GM23248 (cell line): ENCODE data around the gene BCL2L11. TPM values are rescaled to one million over a fixed set of nuclear protein-coding genes. Genes with fewer than 3 reads are reported as not detected.

Source experiments
- DNase-seq: peaks from one replicate; pipeline ENCODE4 v3.0.0-alpha.2; 2015
- H2AFZ ChIP-seq: fragments of 200-600 bp; sonication (generic); 2 replicates; pipeline ENCODE4 v1.6.1; 2016; ENCODE audit warnings: antibody characterized with exemption
- H3F3A ChIP-seq: fragments of 200-600 bp; sonication (generic); 2 replicates; pipeline ENCODE4 v1.6.1; 2016; ENCODE audit warnings: mild to moderate bottlenecking, antibody characterized with exemption, mixed run types; ENCODE audit not compliant: insufficient read depth
- H3K27ac ChIP-seq: fragments of 200-600 bp; sonication (generic); 2 replicates; pipeline ENCODE4 v1.5.1; 2016; ENCODE audit warnings: mild to moderate bottlenecking
- H3K27me3 ChIP-seq: fragments of 200-600 bp; sonication (generic); replicated peaks from 2 replicates; pipeline ENCODE4 v1.6.1; 2016; ENCODE audit warnings: mild to moderate bottlenecking; ENCODE audit not compliant: insufficient read depth
- H3K36me3 ChIP-seq: fragments of 200-600 bp; sonication (generic); 2 replicates; pipeline ENCODE4 v1.6.1; 2016; ENCODE audit warnings: low read depth, mild to moderate bottlenecking
- H3K4me1 ChIP-seq: fragments of 200-600 bp; sonication (generic); 2 replicates; pipeline ENCODE4 v1.6.1; 2016; ENCODE audit warnings: mild to moderate bottlenecking; ENCODE audit not compliant: insufficient read depth
- H3K4me2 ChIP-seq: fragments of 200-600 bp; sonication (generic); one replicate; pipeline ENCODE4 v1.6.1; 2016; ENCODE audit warnings: mild to moderate bottlenecking; ENCODE audit not compliant: unreplicated experiment
- H3K4me3 ChIP-seq: fragments of 200-600 bp; sonication (generic); 2 replicates; pipeline ENCODE4 v1.5.1; 2016; ENCODE audit warnings: mild to moderate bottlenecking
- H3K79me2 ChIP-seq: fragments of 200-600 bp; sonication (generic); 2 replicates; pipeline ENCODE4 v1.6.1; 2016; ENCODE audit warnings: mild to moderate bottlenecking; ENCODE audit not compliant: insufficient read depth
- H3K9ac ChIP-seq: fragments of 200-600 bp; sonication (generic); 2 replicates; pipeline ENCODE4 v1.6.1; 2016; ENCODE audit warnings: mild to moderate bottlenecking
- H3K9me2 ChIP-seq: fragments of 200-600 bp; sonication (generic); 2 replicates; pipeline ENCODE4 v1.6.1; 2016; ENCODE audit warnings: mixed run types, mild to moderate bottlenecking, moderate library complexity; ENCODE audit not compliant: insufficient read depth
- H3K9me3 ChIP-seq: fragments of 200-600 bp; sonication (generic); one replicate; pipeline ENCODE4 v1.6.1; 2017; ENCODE audit warnings: low read depth
- H4K20me1 ChIP-seq: fragments of 200-600 bp; sonication (generic); 2 replicates; pipeline ENCODE4 v1.6.0; 2016; ENCODE audit not compliant: insufficient read depth
- EZH2 ChIP-seq: fragments of 200-600 bp; sonication (generic); IDR thresholded peaks from 2 replicates; pipeline ENCODE4 v1.6.1; 2018; ENCODE audit warnings: antibody characterized with exemption, mild to moderate bottlenecking; ENCODE audit not compliant: insufficient read depth, poor library complexity, severe bottlenecking
- EZH2phosphoT487 ChIP-seq: fragments of 200-600 bp; sonication (generic); IDR thresholded peaks from 2 replicates; pipeline ENCODE4 v1.6.1; 2018; ENCODE audit warnings: antibody characterized with exemption, moderate library complexity, mild to moderate bottlenecking, low read depth; ENCODE audit not compliant: insufficient read depth
- WGBS, 2 experiments: methylation state at CpG; one replicate each; pipeline ENCODE4 v1.1.6; 2015 to 2017; ENCODE audit warnings: low lambda C conversion rate in 2 of 2, low coverage in 1 of 2; ENCODE audit errors: missing lambda C conversion rate in 2 of 2; 5-methylcytosine and 5-hydroxymethylcytosine counted together
- in situ Hi-C: fragments of 300-500 bp; cut with MboI; formaldehyde crosslinking; loops from 2 replicates; pipeline ENCODE4 v1.15.0; 2020
- polyA plus RNA-seq: library from polyadenylated mRNA; unstranded; fragments of >200 nt; fragmentation: Nextera tagmentation; extraction: Ambion mirVana; gene quantifications from 2 replicates; pipeline ENCODE4 v1.2.1, GENCODE V29; 2016
- total RNA-seq: library from RNA; depleted of rRNA; stranded (reverse); fragments of >200 nt; shearing (Covaris generic); gene quantifications from 2 replicates; pipeline ENCODE4 v1.2.3, GENCODE V29; 2014

BCL2L11 gene
- total and polyA plus RNA-seq, 2 experiments from 2014 or later = 0.22 to 0.55 TPM

- Histone ChIP-seq H3F3A (peaks cover 9% of the 10 kb centered on the region; the same call in 1 of the 2 replicates), H3K27ac (no peak overlapping the region), H3K4me2 (no peak overlapping the region), H4K20me1 (no peaks in the 10 kb centered on the region), H3K27me3 (no peaks in the 10 kb centered on the region), H2AFZ (no peak overlapping the region), H3K4me1 (peaks cover 25% of the 10 kb centered on the region), H3K36me3 (no peaks in the 10 kb centered on the region), H3K9me2 (no peaks in the 10 kb centered on the region), H3K9ac (no peak overlapping the region), H3K79me2 (no peaks in the 10 kb centered on the region), H3K9me3 (no peaks in the 10 kb centered on the region), H3K4me3 (no peak overlapping the region)
- no peak for DNase-seq
- WGBS, 2 experiments = 83 to 89% methylated on average over 12 of the region's 12 CpGs
- in situ Hi-C loops = no loop called here
- TF ChIP-seq EZH2 = no peak
- no peak for TF ChIP-seq EZH2phosphoT487
Measured at GRCh38 chr2:111161971-111162370, 41.3 kb downstream of the BCL2L11 start.

- Histone ChIP-seq H3F3A (peaks cover 10% of the 10 kb centered on the region; the same call in 1 of the 2 replicates), H3K27ac (no peak overlapping the region), H3K9me2 (no peaks in the 10 kb centered on the region), H2AFZ (no peak overlapping the region), H4K20me1 (no peaks in the 10 kb centered on the region), H3K4me2 (no peak overlapping the region), H3K27me3 (no peaks in the 10 kb centered on the region), H3K9ac (no peak overlapping the region), H3K4me3 (no peak overlapping the region), H3K79me2 (no peaks in the 10 kb centered on the region), H3K9me3 (no peaks in the 10 kb centered on the region), H3K36me3 (no peaks in the 10 kb centered on the region), H3K4me1 (peaks cover 26% of the 10 kb centered on the region)
- DNase-seq = no peak
- in situ Hi-C loops = no loop called here
- WGBS, 2 experiments = 94 to 95% methylated on average over 12 of the region's 12 CpGs
- no peak for TF ChIP-seq EZH2
- no peak for TF ChIP-seq EZH2phosphoT487
Measured at GRCh38 chr2:111162718-111163331, 42.1 kb downstream of the BCL2L11 start.

- Histone ChIP-seq H3K9me3 (no peaks in the 10 kb centered on the region), H4K20me1 (no peaks in the 10 kb centered on the region), H3K4me2 (no peak overlapping the region), H3F3A (peaks cover 15% of the 10 kb centered on the region; the same call in 1 of the 2 replicates), H3K27ac (no peak overlapping the region), H3K9me2 (no peaks in the 10 kb centered on the region), H3K4me3 (no peak overlapping the region), H3K79me2 (no peaks in the 10 kb centered on the region), H3K27me3 (no peaks in the 10 kb centered on the region), H3K9ac (no peak overlapping the region), H3K4me1 (peaks cover 31% of the 10 kb centered on the region), H3K36me3 (no peaks in the 10 kb centered on the region), H2AFZ (no peak overlapping the region)
- DNase-seq = no peak
- 91 to 92% methylated on average over 12 of the region's 12 CpGs for WGBS, 2 experiments
- in situ Hi-C loops = no loop called here
- TF ChIP-seq EZH2 = no peak
- TF ChIP-seq EZH2phosphoT487 = no peak
Measured at GRCh38 chr2:111164078-111164477, 43.4 kb downstream of the BCL2L11 start.

- no peaks in the 10 kb centered on the region for H3K9me3 ChIP-seq
- H3K27me3 ChIP-seq = no peaks in the 10 kb centered on the region
- H3K4me1 ChIP-seq = peaks cover 21% of the 10 kb centered on the region
- H3F3A ChIP-seq = peaks cover 15% of the 10 kb centered on the region; the same call in 1 of the 2 replicates
- no peaks in the 10 kb centered on the region for H3K36me3 ChIP-seq
- no peaks in the 10 kb centered on the region for H3K79me2 ChIP-seq
- in situ Hi-C loops = no loop called here
- no peak overlapping the region for H3K9ac ChIP-seq
- no peak overlapping the region for H3K4me3 ChIP-seq
- no peaks in the 10 kb centered on the region for H4K20me1 ChIP-seq
- H3K27ac ChIP-seq = no peak overlapping the region
- H3K9me2 ChIP-seq = no peaks in the 10 kb centered on the region
- H3K4me2 ChIP-seq = no peak overlapping the region
- TF ChIP-seq EZH2phosphoT487 = no peak
- 90% methylated on average over 7 of the region's 7 CpGs for WGBS, 2 experiments
- no peak overlapping the region for H2AFZ ChIP-seq
- DNase-seq = no peak
Measured at GRCh38 chr2:111165084-111165483, 44.4 kb downstream of the BCL2L11 start.
